ENCODE measurements around the gene FIGLA. TPM values are rescaled to one million over a fixed set of nuclear protein-coding genes. Genes with fewer than 3 reads are reported as not detected.
A peak's percentile ranks its signal among the peaks of the same experiment; 100 is the strongest.

FIGLA gene
- total RNA-seq, 1 experiment from 2014 or later, result not detected

- peak overlapping the region; percentile 36 for H3K4me3 ChIP-seq (ENCODE audit: low read depth, low read length, poor library complexity, severe bottlenecking)
- no peak for TF ChIP-seq EZH2 (IDR thresholded peaks at IDR 0.05; ENCODE audit: borderline replicate concordance, low read depth, low read length, poor library complexity, severe bottlenecking)
- TF ChIP-seq CTCF (conservative IDR thresholded peaks at IDR 0.05; ENCODE audit: low read depth, low read length), result peak; percentile 89
- peaks cover 3% of the 10 kb centered on the region for H3K4me1 ChIP-seq (ENCODE audit: insufficient read depth, low read length, poor library complexity, severe bottlenecking)
- H3K27ac ChIP-seq (ENCODE audit: low read depth, low read length, poor library complexity, severe bottlenecking), result no peak overlapping the region
- no TSS peak for BruUV-seq (replicated peaks)
- no peaks in the 10 kb centered on the region for H3K9me3 ChIP-seq (ENCODE audit: low read depth, low read length, poor library complexity, severe bottlenecking)
- intact Hi-C loops (cut with micrococcal nuclease; ENCODE audit: unreplicated experiment), result loop anchor here (1.0 to 10.0 kb wide), 2 partner anchors 159 to 485 kb away; partner anchors contain the start of gene FAM136A
- peaks cover 39% of the 10 kb centered on the region for H3K27me3 ChIP-seq (replicated peaks; ENCODE audit: insufficient read depth, low read depth, low read length, poor library complexity)
- peak; percentile 80 for DNase-seq (ENCODE audit: low spot score)
- no peaks in the 10 kb centered on the region for H3K36me3 ChIP-seq (ENCODE audit: insufficient read depth, low read length, poor library complexity, severe bottlenecking)
- ChIA-PET POLR2A (ENCODE audit: low non-redundant PET) (no interaction called here), CTCF (interaction anchor here (0.6 to 1.0 kb wide), 5 partner anchors 17 to 427 kb away, joined by 3 to 8 read pairs (median 4); no protein-coding TSS in a partner anchor)
Observed at GRCh38 chr2:70789304-70790135, 923 bp downstream of the FIGLA start.

- no peak overlapping the region for H3K27ac ChIP-seq (ENCODE audit: low read depth, low read length, poor library complexity, severe bottlenecking)
- no peak overlapping the region for H3K4me3 ChIP-seq (ENCODE audit: low read depth, low read length, poor library complexity, severe bottlenecking)
- TF ChIP-seq CTCF (conservative IDR thresholded peaks at IDR 0.05; ENCODE audit: low read depth, low read length) (peak; percentile 69), EZH2 (IDR thresholded peaks at IDR 0.05; ENCODE audit: borderline replicate concordance, low read depth, low read length, poor library complexity, severe bottlenecking) (no peak)
- POLR2A ChIA-PET (ENCODE audit: low non-redundant PET), result no interaction called here
- peak; percentile 64 for DNase-seq (ENCODE audit: low spot score)
- H3K36me3 ChIP-seq (ENCODE audit: insufficient read depth, low read length, poor library complexity, severe bottlenecking), result no peaks in the 10 kb centered on the region
- peaks cover 2% of the 10 kb centered on the region for H3K4me1 ChIP-seq (ENCODE audit: insufficient read depth, low read length, poor library complexity, severe bottlenecking)
- intact Hi-C loops (cut with micrococcal nuclease; ENCODE audit: unreplicated experiment), result loop anchor here (1.0 to 10.0 kb wide), 2 partner anchors 130 to 481 kb away; partner anchors contain the start of gene FAM136A
- H3K27me3 ChIP-seq (replicated peaks; ENCODE audit: insufficient read depth, low read depth, low read length, poor library complexity), result peaks cover 13% of the 10 kb centered on the region
- H3K9me3 ChIP-seq (ENCODE audit: low read depth, low read length, poor library complexity, severe bottlenecking), result no peaks in the 10 kb centered on the region
- CTCF ChIA-PET, result interaction anchor here (0.7 to 1.4 kb wide), 2 partner anchors 17 to 163 kb away, joined by 3 to 5 read pairs; partner anchors contain the start of gene ADD2
- no TSS peak for BruUV-seq (replicated peaks)
Observed at GRCh38 chr2:70785137-70785911, 5.1 kb downstream of the FIGLA start.

- BruUV-seq (replicated peaks), result no TSS peak
- no peak for DNase-seq (ENCODE audit: low spot score)
- H3K9me3 ChIP-seq (ENCODE audit: low read depth, low read length, poor library complexity, severe bottlenecking), result no peaks in the 10 kb centered on the region
- H3K27me3 ChIP-seq (replicated peaks; ENCODE audit: insufficient read depth, low read depth, low read length, poor library complexity), result peaks cover 3% of the 10 kb centered on the region
- H3K4me3 ChIP-seq (ENCODE audit: low read depth, low read length, poor library complexity, severe bottlenecking), result no peak overlapping the region
- POLR2A ChIA-PET (ENCODE audit: low non-redundant PET), result interaction anchor here (0.5 kb wide), 1 partner anchor 681 kb away, joined by 5 read pairs; no protein-coding TSS in a partner anchor
- CTCF ChIA-PET, result interaction anchor here (0.7 to 1.4 kb wide), 2 partner anchors 16 to 676 kb away, joined by 3 to 5 read pairs; partner anchors contain the start of gene ADD2
- no peak overlapping the region for H3K27ac ChIP-seq (ENCODE audit: low read depth, low read length, poor library complexity, severe bottlenecking)
- no peaks in the 10 kb centered on the region for H3K4me1 ChIP-seq (ENCODE audit: insufficient read depth, low read length, poor library complexity, severe bottlenecking)
- TF ChIP-seq EZH2 (IDR thresholded peaks at IDR 0.05; ENCODE audit: borderline replicate concordance, low read depth, low read length, poor library complexity, severe bottlenecking) (no peak), CTCF (conservative IDR thresholded peaks at IDR 0.05; ENCODE audit: low read depth, low read length) (no peak)
- no peaks in the 10 kb centered on the region for H3K36me3 ChIP-seq (ENCODE audit: insufficient read depth, low read length, poor library complexity, severe bottlenecking)
- intact Hi-C loops (cut with micrococcal nuclease; ENCODE audit: unreplicated experiment), result loop anchor here (10.0 kb wide), 1 partner anchor 480 kb away; the partner anchor contains the start of gene FAM136A
Observed at GRCh38 chr2:70784320-70784719, 6.1 kb downstream of the FIGLA start.

Data from A673 (cell line).